ENCODE results near the gene TRHDE.

GRCh38 chr12:72448089-72448488 is 175.9 kb downstream of the TRHDE start:
- no peak for TF ChIP-seq CTCF (IDR thresholded peaks at IDR 0.05; ENCODE audit: low read depth, low read length)
- TF ChIP-seq EZH2phosphoT487 (IDR thresholded peaks at IDR 0.05; ENCODE audit: low read depth) = no peak
